ENCODE results near the gene PDCD6IP. TPM values are rescaled to one million over a fixed set of nuclear protein-coding genes. Genes with fewer than 3 reads are reported as not detected.

PDCD6IP gene
- total RNA-seq, 4 donors from 2014 or later: 105 to 424 (median 167) TPM

DNA sequence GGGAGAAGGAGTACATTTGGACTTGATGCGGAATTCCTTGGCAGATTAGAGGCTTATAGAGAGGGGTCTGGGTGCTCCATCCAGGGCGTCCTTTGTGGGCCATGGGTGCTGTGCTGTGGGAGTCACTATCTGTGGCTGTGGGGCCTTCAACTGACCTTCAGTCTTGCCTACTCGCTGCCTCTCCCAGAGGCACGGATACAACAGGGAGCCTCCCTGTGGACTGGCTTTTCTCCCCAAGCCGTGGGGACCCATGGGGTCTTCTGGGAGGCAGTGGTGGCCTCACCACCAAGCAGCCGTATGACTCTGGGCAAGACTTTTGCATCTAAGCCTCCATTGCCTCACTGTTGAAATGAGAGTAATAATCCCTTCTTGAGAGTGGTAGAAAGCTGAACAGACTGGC is 83.9 kb downstream of the PDCD6IP start:
- Histone ChIP-seq H3K4me3 (replicated peaks in 1 of 3) (no peak overlapping the region), H3K36me3 (no peaks in the 10 kb centered on the region), H3K27ac (no peak overlapping the region), H3K9me3 (no peaks in the 10 kb centered on the region), H3K27me3 (no peaks in the 10 kb centered on the region), H3K4me1 (peaks cover 0 to 4% of the 10 kb centered on the region in 2 donors)
- WGBS, 2 donors: 81 to 85% methylated on average over 6 of the region's 6 CpGs
- TF ChIP-seq, protein P1, sequence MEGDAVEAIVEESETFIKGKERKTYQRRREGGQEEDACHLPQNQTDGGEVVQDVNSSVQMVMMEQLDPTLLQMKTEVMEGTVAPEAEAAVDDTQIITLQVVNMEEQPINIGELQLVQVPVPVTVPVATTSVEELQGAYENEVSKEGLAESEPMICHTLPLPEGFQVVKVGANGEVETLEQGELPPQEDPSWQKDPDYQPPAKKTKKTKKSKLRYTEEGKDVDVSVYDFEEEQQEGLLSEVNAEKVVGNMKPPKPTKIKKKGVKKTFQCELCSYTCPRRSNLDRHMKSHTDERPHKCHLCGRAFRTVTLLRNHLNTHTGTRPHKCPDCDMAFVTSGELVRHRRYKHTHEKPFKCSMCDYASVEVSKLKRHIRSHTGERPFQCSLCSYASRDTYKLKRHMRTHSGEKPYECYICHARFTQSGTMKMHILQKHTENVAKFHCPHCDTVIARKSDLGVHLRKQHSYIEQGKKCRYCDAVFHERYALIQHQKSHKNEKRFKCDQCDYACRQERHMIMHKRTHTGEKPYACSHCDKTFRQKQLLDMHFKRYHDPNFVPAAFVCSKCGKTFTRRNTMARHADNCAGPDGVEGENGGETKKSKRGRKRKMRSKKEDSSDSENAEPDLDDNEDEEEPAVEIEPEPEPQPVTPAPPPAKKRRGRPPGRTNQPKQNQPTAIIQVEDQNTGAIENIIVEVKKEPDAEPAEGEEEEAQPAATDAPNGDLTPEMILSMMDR (IDR thresholded peaks at IDR 0.05): no peak
- TF ChIP-seq POLR2A (IDR thresholded peaks at IDR 0.05): no peak
- DNase-seq: no peak
- intact Hi-C loops (cut with DNase I): loop anchor here (10.0 kb wide), 1 partner anchor 803 kb away; no protein-coding TSS in a partner anchor

DNA sequence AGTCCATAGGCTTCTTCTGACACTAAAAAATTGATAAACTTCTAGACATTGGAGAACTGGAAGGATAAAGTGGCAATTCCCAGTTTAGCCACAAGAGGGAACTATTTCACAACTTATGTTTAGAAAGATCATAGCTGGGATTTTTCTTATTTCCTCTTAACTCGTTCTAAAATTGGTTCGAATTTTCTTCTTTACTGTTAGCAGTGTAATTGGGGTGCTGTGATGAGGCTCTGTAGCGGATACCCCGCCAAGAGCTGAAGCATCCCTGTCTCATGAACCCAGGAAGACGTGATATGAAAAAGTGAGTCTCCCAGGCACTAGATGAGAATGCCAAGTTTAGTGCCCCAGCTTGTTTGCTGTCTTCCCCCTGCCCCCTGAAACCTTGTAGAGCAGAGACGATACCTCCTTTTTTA is 85.1 kb downstream of the PDCD6IP start:
- TF ChIP-seq, protein P1 (IDR thresholded peaks at IDR 0.05): peak; percentile 31 to 81 (median 75)
- TF ChIP-seq POLR2A (IDR thresholded peaks at IDR 0.05): no peak
- Histone ChIP-seq H3K27ac (no peak overlapping the region), H3K9me3 (no peaks in the 10 kb centered on the region), H3K36me3 (no peaks in the 10 kb centered on the region), H3K27me3 (no peaks in the 10 kb centered on the region), H3K4me3 (replicated peaks in 1 of 3) (no peak overlapping the region), H3K4me1 (peaks cover 0 to 4% of the 10 kb centered on the region in 2 donors)
- 4 to 5% methylated on average over 6 of the region's 6 CpGs for WGBS, 2 donors
- no peak for DNase-seq
- intact Hi-C loops (cut with DNase I): loop anchor here (10.0 kb wide), 1 partner anchor 801 kb away; no protein-coding TSS in a partner anchor

DNA sequence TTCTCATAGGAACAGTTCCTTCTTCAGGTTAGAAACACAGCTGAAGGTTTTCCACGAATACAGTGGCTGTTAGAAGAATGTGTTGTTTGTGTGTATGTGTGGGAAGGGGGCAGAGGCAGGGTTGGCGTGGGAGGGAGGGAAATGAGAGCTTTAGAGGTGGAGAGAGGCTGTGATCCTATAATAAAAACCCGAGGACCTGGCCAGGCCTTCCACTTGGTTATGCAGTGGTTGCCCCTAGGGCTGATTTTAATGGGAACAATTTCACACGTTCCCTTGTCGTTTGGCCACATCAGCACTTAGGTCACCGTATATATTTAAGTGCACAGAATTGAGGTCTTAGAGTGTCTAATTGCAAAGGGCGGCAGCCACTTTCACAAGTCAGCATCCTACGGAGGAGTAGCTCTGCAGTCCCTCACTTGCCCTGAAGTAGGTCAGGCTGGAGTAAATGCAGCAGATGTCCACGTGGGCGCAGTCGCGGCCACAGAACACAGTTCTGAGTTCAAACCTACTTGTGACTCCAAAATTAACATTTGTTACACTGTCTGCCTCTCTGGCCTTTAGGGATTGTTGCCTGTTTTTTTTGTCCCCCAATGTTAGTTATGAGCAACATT is 85.6 kb downstream of the PDCD6IP start:
- intact Hi-C loops (cut with DNase I): loop anchor here (10.0 kb wide), 1 partner anchor 801 kb away; no protein-coding TSS in a partner anchor
- H3K27ac ChIP-seq: no peak overlapping the region
- no peak for DNase-seq
- no peaks in the 10 kb centered on the region for H3K36me3 ChIP-seq
- no peaks in the 10 kb centered on the region for H3K27me3 ChIP-seq
- 41 to 42% methylated on average over 12 of the region's 12 CpGs for WGBS, 2 donors
- H3K4me3 ChIP-seq (replicated peaks in 1 of 3): no peak overlapping the region
- no peaks in the 10 kb centered on the region for H3K9me3 ChIP-seq
- no peak for TF ChIP-seq POLR2A (IDR thresholded peaks at IDR 0.05)
- TF ChIP-seq, protein P1 (IDR thresholded peaks at IDR 0.05): peak in 1 of 6 experiments; percentile 11
- H3K4me1 ChIP-seq: peaks cover 0 to 4% of the 10 kb centered on the region in 2 donors

DNA sequence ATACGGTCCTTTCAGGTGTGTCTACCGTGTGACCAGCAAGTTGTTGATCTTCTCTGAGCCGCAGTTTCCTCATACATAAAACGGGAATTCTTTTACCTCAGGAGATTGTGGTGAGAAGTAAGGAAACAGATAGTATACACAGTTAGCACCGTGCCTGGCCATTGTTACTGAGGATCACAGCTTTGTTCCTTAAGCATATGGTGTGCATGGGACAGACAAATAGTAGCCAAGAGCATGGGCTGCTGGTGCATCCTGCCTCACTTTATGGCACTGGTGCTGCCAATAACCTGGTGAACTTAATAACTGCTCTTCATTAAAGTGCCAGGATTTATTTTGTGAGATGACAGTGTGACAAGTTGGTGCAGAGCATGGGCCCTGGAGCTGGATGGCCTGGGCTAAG is 86.3 kb downstream of the PDCD6IP start:
- Histone ChIP-seq H3K9me3 (no peaks in the 10 kb centered on the region), H3K4me1 (peaks cover 0 to 4% of the 10 kb centered on the region in 2 donors), H3K4me3 (replicated peaks in 1 of 3) (no peak overlapping the region), H3K27ac (no peak overlapping the region), H3K36me3 (no peaks in the 10 kb centered on the region), H3K27me3 (no peaks in the 10 kb centered on the region)
- WGBS, 2 donors: 62 to 73% methylated on average over 5 of the region's 5 CpGs
- DNase-seq: no peak
- TF ChIP-seq POLR2A (IDR thresholded peaks at IDR 0.05): no peak
- TF ChIP-seq, protein P1 (IDR thresholded peaks at IDR 0.05): no peak
- intact Hi-C loops (cut with DNase I): loop anchor here (10.0 kb wide), 1 partner anchor 800 kb away; no protein-coding TSS in a partner anchor

DNA sequence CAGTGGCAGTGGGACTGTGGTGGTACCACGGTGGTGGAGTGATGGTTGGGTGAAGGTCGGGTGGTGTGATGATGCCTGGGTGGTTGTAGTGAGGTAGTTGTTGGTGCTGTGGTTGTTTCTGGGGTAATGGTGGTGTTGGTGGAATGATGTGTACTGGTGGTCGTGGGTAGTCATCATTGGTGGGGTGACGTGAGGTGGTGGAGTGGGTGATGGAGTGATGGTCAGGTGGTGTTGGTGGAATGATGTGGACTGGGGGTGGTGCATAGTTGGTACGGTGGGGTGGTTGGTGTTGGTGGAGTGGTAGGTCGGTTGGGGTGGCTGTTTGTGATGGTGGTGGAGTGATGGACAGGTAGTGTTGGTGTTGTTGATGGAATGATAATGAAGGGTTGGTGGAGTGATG is 87.1 kb downstream of the PDCD6IP start:
- Histone ChIP-seq H3K27ac (no peak overlapping the region), H3K36me3 (no peaks in the 10 kb centered on the region), H3K4me3 (replicated peaks in 1 of 3) (no peak overlapping the region), H3K4me1 (peaks cover 0 to 4% of the 10 kb centered on the region in 2 donors), H3K27me3 (no peaks in the 10 kb centered on the region), H3K9me3 (no peaks in the 10 kb centered on the region)
- no peak for TF ChIP-seq POLR2A (IDR thresholded peaks at IDR 0.05)
- TF ChIP-seq, protein P1 (IDR thresholded peaks at IDR 0.05): no peak
- WGBS, 2 donors: 92 to 93% methylated on average over 6 of the region's 6 CpGs
- DNase-seq: no peak
- intact Hi-C loops (cut with DNase I): loop anchor here (10.0 kb wide), 1 partner anchor 799 kb away; no protein-coding TSS in a partner anchor
